ENCODE results near the gene INPP5A.

- TF ChIP-seq SMARCC2 (IDR thresholded peaks at IDR 0.05) (no peak), ERF (CRISPR knock-in tag; IDR thresholded peaks at IDR 0.05) (no peak), WIZ (CRISPR knock-in tag; IDR thresholded peaks at IDR 0.05) (no peak), CTCF (CRISPR knock-in tag; IDR thresholded peaks at IDR 0.05) (no peak), ASH2L (IDR thresholded peaks at IDR 0.05; ENCODE audit: insufficient read length, low read depth, low read length) (no peak)
These were observed 27.1 kb downstream of the INPP5A start for GRCh38 chr10:132564690-132565089.

Measured in HepG2 (cell line).